ENCODE data around the gene MCM3. TPM values are rescaled to one million over a fixed set of nuclear protein-coding genes. Genes with fewer than 3 reads are reported as not detected.

Gene MCM3
- total RNA-seq, 1 donor, result 49.7 TPM

GRCh38 chr6:52243282-52243893 is 41.2 kb downstream of the MCM3 start:
- no peak for DNase-seq (ENCODE audit: low read depth)
- TF ChIP-seq CTCF (IDR thresholded peaks at IDR 0.05; ENCODE audit: insufficient read depth, low read depth, low read length), result no peak
- H3K4me3 ChIP-seq (ENCODE audit: low read depth, low read length), result no peak overlapping the region

- H3K4me3 ChIP-seq (ENCODE audit: low read depth, low read length), result no peak overlapping the region
- no peak for DNase-seq (ENCODE audit: low read depth)
- no peak for TF ChIP-seq CTCF (IDR thresholded peaks at IDR 0.05; ENCODE audit: insufficient read depth, low read depth, low read length)
Observed at GRCh38 chr6:52241819-52242218, 42.7 kb downstream of the MCM3 start.

- TF ChIP-seq CTCF (IDR thresholded peaks at IDR 0.05; ENCODE audit: insufficient read depth, low read depth, low read length), result peak; percentile 54
- peak; percentile 72 for DNase-seq (ENCODE audit: low read depth)
- no peak overlapping the region for H3K4me3 ChIP-seq (ENCODE audit: low read depth, low read length)
Observed at GRCh38 chr6:52233975-52234823, 50.3 kb downstream of the MCM3 start.

GRCh38 chr6:52233005-52233404 is 51.5 kb downstream of the MCM3 start:
- DNase-seq (ENCODE audit: low read depth), result no peak
- H3K4me3 ChIP-seq (ENCODE audit: low read depth, low read length), result no peak overlapping the region
- TF ChIP-seq CTCF (IDR thresholded peaks at IDR 0.05; ENCODE audit: insufficient read depth, low read depth, low read length), result no peak

- TF ChIP-seq CTCF (IDR thresholded peaks at IDR 0.05; ENCODE audit: insufficient read depth, low read depth, low read length), result no peak
- no peak overlapping the region for H3K4me3 ChIP-seq (ENCODE audit: low read depth, low read length)
- no peak for DNase-seq (ENCODE audit: low read depth)
Observed at GRCh38 chr6:52231406-52232127, 53.0 kb downstream of the MCM3 start.

- no peak for DNase-seq (ENCODE audit: low read depth)
- TF ChIP-seq CTCF (IDR thresholded peaks at IDR 0.05; ENCODE audit: insufficient read depth, low read depth, low read length), result no peak
- H3K4me3 ChIP-seq (ENCODE audit: low read depth, low read length), result no peak overlapping the region
Observed at GRCh38 chr6:52230685-52231084, 53.9 kb downstream of the MCM3 start.
